ENCODE results near the gene LMX1B.

LMX1B gene

GRCh38 chr9:126694206-126695081 is 80.7 kb downstream of the LMX1B start:
- DNase-seq (ENCODE audit: low read depth in 1 of 2, low spot score in 1 of 2), result no peak

- no peak for DNase-seq (ENCODE audit: low read depth in 1 of 2, low spot score in 1 of 2)
Measured at GRCh38 chr9:126695186-126695585, 81.5 kb downstream of the LMX1B start.

- no peak for DNase-seq (ENCODE audit: low read depth in 1 of 2, low spot score in 1 of 2)
Measured at GRCh38 chr9:126695701-126696400, 82.1 kb downstream of the LMX1B start.

DNA sequence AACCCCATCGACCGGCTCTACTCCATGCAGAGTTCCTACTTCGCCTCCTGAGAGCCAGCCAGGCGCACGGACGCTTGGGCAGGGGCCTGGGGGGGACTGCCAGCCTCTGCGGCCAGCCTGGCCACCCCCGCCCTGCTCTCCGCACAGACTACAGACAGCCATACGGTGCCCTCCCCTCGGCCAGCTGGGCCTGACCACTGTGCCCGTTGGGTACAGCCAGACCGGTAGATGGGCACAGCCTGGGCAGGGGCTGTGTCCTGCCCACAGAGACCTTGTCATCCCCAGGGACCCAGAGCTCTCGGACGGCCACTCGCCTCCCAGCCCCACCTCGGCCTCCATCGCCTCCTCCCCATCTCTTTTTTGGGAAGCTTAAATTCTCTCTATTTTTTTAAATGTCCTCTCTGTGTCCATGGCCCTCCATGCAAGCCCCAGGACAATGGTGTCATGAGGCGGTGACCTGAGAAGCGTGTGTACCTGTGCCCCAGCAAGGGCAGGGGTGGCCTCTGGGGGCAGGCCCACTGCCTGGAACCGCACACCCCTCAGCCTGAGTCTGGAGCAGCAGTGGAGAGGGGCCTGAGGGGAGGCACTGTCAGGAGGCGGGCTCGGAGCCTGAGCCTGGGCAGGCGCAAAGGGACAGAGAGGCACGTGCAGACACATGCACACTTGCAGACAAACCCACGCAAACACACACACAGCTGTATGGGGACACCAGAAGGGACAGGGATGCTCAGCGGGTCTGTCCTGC is 82.8 kb downstream of the LMX1B start:
- DNase-seq (ENCODE audit: low read depth in 1 of 2, low spot score in 1 of 2), result no peak

DNA sequence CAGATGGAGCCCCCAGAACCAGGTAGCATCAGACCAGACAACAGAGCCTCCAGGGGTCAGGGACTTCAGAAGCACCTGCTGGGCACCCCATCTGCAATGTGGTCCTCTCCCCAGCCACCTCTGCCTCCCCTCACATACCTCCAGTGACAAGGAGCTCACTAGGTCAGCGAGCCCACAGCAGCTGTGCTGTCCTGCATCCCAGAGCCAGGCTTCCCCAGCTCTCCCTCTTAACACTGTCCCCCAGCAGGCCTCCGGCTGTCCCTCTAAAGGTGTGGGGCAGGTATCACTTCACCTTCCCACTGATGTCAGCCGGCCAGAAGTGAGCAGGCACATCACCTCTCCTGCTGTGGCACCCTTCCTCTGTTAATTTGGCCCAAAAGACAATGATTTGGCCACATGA is 83.6 kb downstream of the LMX1B start:
- no peak for DNase-seq (ENCODE audit: low read depth in 1 of 2, low spot score in 1 of 2)

GRCh38 chr9:126698251-126698650 is 84.5 kb downstream of the LMX1B start:
- no peak for DNase-seq (ENCODE audit: low read depth in 1 of 2, low spot score in 1 of 2)

- no peak for DNase-seq (ENCODE audit: low read depth in 1 of 2, low spot score in 1 of 2)
Measured at GRCh38 chr9:126698756-126699155, 85.0 kb downstream of the LMX1B start.

DNA sequence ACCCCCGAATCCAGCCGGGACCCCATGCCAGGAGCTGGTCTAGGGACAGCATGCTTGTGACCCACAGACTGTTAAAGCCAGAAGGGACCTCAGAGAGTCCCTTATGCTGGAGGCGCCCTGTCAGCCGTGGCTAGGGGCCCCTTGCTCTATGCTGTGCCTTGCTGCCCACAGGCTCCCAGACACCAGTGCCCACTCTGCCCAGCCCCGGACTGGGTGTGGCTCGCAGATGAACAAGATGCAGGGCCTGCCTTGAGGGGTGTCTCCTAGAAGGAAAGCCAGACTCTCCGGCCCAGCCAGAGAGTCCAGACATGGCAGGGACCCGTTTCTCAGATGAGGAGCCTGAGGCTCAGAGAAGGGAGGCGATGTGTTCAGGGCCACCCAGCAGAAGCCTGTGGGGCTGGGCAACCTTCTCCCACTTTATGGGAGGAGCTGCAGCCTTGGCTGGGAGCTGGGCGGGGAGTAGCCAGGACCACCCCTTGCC is 85.7 kb downstream of the LMX1B start:
- DNase-seq (ENCODE audit: low read depth in 1 of 2, low spot score in 1 of 2), result no peak

DNA sequence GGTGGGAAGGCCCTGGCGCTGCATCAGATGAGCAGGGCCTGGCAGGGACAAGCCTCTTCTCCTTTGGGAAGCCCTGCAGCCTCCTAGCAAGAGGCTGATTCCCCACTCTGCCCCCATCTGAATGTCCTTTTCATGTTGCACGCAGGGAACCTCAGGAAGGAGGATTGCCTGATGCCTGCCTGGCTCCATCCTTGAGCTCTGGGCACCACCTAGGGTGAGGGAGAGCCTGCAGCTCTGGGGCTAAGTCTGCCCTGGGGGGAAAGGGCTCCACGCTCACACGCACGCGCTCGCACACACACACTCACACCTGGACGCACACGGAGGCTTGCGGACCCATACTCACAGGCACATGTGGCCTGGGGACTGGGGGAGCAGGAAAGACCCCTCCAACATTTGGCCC is 86.6 kb downstream of the LMX1B start:
- no peak for DNase-seq (ENCODE audit: low read depth in 1 of 2, low spot score in 1 of 2)

- DNase-seq (ENCODE audit: low read depth in 1 of 2, low spot score in 1 of 2), result no peak
Measured at GRCh38 chr9:126700903-126701812, 87.4 kb downstream of the LMX1B start.

GRCh38 chr9:126701813-126702140 is 88.0 kb downstream of the LMX1B start:
- no peak for DNase-seq (ENCODE audit: low read depth in 1 of 2, low spot score in 1 of 2)

DNA sequence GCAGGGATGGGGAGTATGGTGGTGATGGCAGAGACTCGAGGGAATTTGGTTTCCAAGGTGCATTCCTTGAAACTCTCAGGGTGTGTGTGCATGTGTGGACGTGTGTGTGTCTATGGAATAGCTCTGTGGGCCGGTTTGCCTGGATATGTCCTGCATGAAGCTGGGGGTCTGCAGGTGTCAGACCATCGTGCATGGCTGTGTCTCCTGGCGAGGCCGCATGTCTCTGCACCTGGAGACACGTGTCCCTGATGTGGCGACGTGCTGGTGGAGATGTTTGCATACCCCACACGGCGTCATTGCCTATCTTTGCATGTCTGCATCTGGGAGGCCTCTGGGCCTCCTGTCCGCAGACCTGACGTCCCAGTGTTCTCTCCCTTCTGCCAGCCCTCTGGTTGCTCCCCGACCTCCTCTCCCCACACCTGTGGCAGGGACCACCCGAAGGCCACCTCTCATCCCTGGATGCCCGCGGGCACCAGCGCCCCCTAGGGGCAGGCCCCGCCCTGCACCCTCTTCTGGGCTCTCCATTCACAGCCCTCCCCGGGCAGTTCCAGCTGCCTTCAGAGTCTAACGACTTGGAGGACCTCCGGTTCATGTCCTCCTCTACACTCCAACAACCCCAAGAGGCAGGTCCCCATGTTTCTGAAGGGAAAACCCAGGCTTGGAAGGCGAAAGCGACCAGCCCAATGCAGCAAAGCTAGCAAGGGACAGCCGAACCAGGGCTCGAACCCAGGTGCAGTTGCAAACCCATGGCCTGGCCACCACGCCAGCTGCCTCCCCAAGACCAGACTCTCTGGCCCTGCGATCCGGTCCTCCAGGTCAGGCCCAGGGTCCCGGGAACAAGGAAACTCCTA is 88.6 kb downstream of the LMX1B start:
- DNase-seq (ENCODE audit: low read depth in 1 of 2, low spot score in 1 of 2), result no peak

DNA sequence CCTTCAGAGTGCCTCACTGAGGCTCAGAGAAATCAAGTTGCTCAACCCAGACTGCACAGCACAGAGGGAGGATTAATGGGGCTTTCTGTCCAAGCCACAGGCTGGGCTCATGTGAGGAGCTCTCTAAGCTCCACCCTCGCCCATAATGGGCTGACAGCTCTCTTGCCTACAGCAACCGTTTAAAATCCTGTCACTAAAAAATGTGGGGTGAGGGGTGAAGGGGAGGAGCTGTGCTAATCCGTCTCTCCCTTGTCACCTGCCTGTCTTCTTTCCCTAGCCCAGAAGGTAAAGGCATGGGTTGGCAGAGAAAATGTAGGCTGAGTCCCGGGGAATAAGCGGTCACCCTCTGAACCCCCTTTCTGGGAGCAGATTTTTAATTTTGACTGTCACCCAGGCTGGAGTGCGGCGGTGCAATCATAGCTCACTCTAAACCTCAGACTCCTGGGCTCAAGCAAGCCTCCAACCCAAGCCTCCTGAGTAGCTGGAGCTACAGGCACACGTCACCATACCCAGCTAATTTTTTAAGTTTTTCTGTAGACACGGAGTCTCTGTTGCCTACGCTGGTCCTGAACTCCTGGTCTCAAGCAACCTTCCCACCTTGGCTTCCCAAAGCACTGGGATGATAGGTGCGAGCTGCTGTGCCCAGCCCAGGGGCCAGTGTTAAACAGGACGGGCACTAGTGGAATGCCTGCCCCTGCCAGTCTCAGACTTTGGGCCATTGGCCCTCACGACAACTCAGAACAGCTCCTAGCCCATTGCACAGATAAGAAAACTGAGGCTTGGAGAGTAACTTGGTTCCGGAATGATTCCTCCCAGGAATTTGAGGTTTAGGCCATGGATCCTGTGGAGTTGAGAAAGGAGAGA is 89.5 kb downstream of the LMX1B start:
- DNase-seq (ENCODE audit: low read depth in 1 of 2, low spot score in 1 of 2), result no peak

DNA sequence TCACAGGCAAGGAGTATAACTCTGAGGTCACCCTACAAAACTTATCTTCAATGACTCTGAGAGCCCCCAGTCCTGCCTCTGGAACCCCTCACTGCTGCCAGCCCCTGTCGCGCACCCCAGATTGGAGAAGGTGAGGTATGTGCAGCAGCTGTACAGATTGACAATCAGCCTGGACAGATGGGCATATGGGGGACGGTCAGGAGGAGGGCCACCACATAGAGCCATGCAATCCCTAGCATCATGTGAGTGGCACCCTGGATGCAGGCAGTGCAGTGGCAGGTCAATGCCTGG is 90.1 kb downstream of the LMX1B start:
- no peak for DNase-seq (ENCODE audit: low read depth in 1 of 2, low spot score in 1 of 2)

GRCh38 chr9:126704157-126704891 is 90.6 kb downstream of the LMX1B start:
- DNase-seq (ENCODE audit: low read depth in 1 of 2, low spot score in 1 of 2), result no peak

DNA sequence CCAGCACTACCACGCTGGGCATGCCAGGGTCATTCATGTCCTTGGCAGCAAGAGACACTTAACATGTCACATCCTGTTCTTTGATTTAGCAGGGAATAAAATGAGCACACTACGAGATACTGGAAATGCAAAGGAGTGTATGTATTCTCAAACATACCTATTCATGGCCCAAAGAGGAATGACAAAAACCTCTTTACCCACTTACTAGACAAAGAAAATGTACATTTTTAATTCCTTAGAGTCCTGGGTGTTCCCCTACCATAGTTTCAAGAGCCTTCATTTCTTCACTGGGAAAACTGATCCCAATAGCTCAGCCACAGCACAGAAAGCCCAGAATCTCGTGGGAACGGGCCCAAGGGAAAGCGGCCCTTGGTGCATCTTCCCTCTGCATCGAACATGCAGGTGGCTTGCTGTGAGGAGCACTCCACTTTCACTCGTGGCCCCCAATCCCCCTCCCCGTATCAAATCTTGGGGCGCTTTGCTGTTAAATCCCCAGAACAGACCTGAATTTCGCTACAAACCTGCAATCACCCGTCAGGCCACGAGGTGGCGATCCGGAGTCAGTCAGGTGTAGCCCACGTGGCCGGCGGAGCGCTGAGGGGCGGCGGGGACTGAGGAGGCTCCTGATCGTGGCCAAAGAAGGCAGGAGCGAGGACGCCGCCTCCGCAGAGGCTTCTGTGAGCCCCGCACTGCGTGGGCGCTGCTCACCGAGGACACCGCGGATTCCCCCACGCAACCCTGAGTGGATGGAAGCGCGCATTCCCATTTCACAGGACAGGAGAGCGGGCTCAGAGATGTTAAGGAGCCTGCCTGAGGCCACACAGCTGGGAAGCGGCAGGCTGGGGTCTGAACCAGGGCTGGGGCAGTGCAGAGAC is 91.4 kb downstream of the LMX1B start:
- peak; percentile 74 to 77 for DNase-seq (ENCODE audit: low read depth in 1 of 2, low spot score in 1 of 2)
